ENCODE measurements around the gene EVA1B. TPM values are rescaled to one million over a fixed set of nuclear protein-coding genes. Genes with fewer than 3 reads are reported as not detected.

EVA1B gene
- total and polyA plus RNA-seq, 2 of the 13 experiments (the other 11 are each of a cell fraction or from before 2014, with no cell fraction given): 3.9 to 6.6 TPM

DNA sequence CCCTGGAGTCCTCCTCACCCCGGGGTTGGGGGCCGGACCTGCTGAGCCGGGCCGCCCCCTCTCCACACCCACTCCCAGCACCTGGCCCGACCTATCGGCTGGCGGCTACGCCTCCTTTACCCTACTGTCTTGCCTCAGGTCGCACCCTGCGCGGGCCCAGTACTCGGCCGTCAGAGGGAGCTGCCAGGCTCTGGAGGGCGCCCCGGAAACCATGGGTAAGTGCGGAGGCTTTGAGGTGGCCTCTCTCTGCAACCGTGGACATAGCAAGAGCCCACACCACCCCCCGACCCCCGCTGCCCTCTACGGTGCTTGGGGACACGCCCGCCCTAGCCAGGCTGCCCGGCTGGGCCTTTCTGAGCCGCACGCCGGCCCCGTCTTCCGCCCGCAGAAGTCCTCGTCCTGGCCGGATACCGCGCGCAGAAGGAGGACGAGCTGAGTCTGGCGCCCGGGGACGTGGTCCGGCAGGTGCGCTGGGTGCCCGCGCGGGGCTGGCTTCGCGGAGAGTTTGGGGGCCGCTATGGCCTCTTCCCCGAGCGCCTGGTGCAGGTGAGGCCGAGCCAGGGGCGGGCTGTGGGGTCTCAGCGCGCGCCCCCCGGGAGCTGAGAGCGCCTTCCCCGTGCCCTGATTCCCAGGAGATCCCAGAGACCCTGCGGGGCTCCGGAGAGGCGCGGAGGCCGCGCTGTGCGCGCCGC is 17.1 kb downstream of the EVA1B start, which contains the start of gene SH3D21 (continued):
- TF ChIP-seq FIP1L1 (IDR thresholded peaks at IDR 0.05; ENCODE audit: borderline replicate concordance, insufficient read depth, low read depth, low read length) (no peak), CEBPB (IDR thresholded peaks at IDR 0.05; ENCODE audit: borderline replicate concordance, low read depth, low read length) (no peak), NFATC3 (CRISPR knock-in tag; IDR thresholded peaks at IDR 0.05) (no peak), ZNF207 (IDR thresholded peaks at IDR 0.05; ENCODE audit: borderline replicate concordance) (no peak), ATF7 (IDR thresholded peaks at IDR 0.05) (no peak), ATF7 (CRISPR knock-in tag; IDR thresholded peaks at IDR 0.05) (no peak), ZMYM4 (CRISPR knock-in tag; IDR thresholded peaks at IDR 0.05) (no peak), HMG20B (CRISPR knock-in tag; conservative IDR thresholded peaks at IDR 0.05) (no peak), ZNF724P (CRISPR knock-in tag; IDR thresholded peaks at IDR 0.05; ENCODE audit: borderline replicate concordance) (no peak), ZNF296 (CRISPR knock-in tag; conservative IDR thresholded peaks at IDR 0.05) (no peak; the same call in 1 of the 2 replicates), ZNF335 (CRISPR knock-in tag; IDR thresholded peaks at IDR 0.05) (no peak), ZNF180 (CRISPR knock-in tag; IDR thresholded peaks at IDR 0.05; ENCODE audit: borderline replicate concordance, low read depth) (no peak)
- TF ChIP-seq, protein P1, sequence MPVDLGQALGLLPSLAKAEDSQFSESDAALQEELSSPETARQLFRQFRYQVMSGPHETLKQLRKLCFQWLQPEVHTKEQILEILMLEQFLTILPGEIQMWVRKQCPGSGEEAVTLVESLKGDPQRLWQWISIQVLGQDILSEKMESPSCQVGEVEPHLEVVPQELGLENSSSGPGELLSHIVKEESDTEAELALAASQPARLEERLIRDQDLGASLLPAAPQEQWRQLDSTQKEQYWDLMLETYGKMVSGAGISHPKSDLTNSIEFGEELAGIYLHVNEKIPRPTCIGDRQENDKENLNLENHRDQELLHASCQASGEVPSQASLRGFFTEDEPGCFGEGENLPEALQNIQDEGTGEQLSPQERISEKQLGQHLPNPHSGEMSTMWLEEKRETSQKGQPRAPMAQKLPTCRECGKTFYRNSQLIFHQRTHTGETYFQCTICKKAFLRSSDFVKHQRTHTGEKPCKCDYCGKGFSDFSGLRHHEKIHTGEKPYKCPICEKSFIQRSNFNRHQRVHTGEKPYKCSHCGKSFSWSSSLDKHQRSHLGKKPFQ (CRISPR knock-in tag; IDR thresholded peaks at IDR 0.05; ENCODE audit: insufficient replicate concordance): no peak
- TF ChIP-seq, protein P2, sequence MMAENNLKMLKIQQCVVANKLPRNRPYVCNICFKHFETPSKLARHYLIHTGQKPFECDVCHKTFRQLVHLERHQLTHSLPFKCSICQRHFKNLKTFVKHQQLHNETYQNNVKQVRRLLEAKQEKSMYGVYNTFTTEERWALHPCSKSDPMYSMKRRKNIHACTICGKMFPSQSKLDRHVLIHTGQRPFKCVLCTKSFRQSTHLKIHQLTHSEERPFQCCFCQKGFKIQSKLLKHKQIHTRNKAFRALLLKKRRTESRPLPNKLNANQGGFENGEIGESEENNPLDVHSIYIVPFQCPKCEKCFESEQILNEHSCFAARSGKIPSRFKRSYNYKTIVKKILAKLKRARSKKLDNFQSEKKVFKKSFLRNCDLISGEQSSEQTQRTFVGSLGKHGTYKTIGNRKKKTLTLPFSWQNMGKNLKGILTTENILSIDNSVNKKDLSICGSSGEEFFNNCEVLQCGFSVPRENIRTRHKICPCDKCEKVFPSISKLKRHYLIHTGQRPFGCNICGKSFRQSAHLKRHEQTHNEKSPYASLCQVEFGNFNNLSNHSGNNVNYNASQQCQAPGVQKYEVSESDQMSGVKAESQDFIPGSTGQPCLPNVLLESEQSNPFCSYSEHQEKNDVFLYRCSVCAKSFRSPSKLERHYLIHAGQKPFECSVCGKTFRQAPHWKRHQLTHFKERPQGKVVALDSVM (CRISPR knock-in tag; IDR thresholded peaks at IDR 0.05): peak; percentile 86; the same call in 1 of the 2 replicates
- TF ChIP-seq, protein P3, sequence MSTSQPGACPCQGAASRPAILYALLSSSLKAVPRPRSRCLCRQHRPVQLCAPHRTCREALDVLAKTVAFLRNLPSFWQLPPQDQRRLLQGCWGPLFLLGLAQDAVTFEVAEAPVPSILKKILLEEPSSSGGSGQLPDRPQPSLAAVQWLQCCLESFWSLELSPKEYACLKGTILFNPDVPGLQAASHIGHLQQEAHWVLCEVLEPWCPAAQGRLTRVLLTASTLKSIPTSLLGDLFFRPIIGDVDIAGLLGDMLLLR (CRISPR knock-in tag; IDR thresholded peaks at IDR 0.05): no peak
- TF ChIP-seq, protein P4, sequence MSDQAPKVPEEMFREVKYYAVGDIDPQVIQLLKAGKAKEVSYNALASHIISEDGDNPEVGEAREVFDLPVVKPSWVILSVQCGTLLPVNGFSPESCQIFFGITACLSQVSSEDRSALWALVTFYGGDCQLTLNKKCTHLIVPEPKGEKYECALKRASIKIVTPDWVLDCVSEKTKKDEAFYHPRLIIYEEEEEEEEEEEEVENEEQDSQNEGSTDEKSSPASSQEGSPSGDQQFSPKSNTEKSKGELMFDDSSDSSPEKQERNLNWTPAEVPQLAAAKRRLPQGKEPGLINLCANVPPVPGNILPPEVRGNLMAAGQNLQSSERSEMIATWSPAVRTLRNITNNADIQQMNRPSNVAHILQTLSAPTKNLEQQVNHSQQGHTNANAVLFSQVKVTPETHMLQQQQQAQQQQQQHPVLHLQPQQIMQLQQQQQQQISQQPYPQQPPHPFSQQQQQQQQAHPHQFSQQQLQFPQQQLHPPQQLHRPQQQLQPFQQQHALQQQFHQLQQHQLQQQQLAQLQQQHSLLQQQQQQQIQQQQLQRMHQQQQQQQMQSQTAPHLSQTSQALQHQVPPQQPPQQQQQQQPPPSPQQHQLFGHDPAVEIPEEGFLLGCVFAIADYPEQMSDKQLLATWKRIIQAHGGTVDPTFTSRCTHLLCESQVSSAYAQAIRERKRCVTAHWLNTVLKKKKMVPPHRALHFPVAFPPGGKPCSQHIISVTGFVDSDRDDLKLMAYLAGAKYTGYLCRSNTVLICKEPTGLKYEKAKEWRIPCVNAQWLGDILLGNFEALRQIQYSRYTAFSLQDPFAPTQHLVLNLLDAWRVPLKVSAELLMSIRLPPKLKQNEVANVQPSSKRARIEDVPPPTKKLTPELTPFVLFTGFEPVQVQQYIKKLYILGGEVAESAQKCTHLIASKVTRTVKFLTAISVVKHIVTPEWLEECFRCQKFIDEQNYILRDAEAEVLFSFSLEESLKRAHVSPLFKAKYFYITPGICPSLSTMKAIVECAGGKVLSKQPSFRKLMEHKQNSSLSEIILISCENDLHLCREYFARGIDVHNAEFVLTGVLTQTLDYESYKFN (CRISPR knock-in tag; conservative IDR thresholded peaks at IDR 0.05): no peak
- TF ChIP-seq, protein P5, sequence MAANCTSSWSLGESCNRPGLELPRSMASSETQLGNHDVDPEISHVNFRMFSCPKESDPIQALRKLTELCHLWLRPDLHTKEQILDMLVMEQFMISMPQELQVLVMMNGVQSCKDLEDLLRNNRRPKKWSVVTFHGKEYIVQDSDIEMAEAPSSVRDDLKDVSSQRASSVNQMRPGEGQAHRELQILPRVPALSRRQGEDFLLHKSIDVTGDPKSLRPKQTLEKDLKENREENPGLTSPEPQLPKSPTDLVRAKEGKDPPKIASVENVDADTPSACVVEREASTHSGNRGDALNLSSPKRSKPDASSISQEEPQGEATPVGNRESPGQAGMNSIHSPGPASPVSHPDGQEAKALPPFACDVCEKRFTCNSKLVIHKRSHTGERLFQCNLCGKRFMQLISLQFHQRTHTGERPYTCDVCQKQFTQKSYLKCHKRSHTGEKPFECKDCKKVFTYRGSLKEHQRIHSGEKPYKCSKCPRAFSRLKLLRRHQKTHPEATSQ (CRISPR knock-in tag; IDR thresholded peaks at IDR 0.05; ENCODE audit: borderline replicate concordance): no peak
- TF ChIP-seq, protein P6, sequence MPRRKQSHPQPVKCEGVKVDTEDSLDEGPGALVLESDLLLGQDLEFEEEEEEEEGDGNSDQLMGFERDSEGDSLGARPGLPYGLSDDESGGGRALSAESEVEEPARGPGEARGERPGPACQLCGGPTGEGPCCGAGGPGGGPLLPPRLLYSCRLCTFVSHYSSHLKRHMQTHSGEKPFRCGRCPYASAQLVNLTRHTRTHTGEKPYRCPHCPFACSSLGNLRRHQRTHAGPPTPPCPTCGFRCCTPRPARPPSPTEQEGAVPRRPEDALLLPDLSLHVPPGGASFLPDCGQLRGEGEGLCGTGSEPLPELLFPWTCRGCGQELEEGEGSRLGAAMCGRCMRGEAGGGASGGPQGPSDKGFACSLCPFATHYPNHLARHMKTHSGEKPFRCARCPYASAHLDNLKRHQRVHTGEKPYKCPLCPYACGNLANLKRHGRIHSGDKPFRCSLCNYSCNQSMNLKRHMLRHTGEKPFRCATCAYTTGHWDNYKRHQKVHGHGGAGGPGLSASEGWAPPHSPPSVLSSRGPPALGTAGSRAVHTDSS (CRISPR knock-in tag; conservative IDR thresholded peaks at IDR 0.05): no peak
